Measurements from ENCODE around the gene CSNK1G1. TPM values are rescaled to one million over a fixed set of nuclear protein-coding genes. Genes with fewer than 3 reads are reported as not detected.
A peak's percentile ranks its signal among the peaks of the same experiment; 100 is the strongest.

The CSNK1G1 gene
- polyA plus RNA-seq, 1 of the 3 experiments (the other 2 are of a cell fraction): 10.2 TPM

DNA sequence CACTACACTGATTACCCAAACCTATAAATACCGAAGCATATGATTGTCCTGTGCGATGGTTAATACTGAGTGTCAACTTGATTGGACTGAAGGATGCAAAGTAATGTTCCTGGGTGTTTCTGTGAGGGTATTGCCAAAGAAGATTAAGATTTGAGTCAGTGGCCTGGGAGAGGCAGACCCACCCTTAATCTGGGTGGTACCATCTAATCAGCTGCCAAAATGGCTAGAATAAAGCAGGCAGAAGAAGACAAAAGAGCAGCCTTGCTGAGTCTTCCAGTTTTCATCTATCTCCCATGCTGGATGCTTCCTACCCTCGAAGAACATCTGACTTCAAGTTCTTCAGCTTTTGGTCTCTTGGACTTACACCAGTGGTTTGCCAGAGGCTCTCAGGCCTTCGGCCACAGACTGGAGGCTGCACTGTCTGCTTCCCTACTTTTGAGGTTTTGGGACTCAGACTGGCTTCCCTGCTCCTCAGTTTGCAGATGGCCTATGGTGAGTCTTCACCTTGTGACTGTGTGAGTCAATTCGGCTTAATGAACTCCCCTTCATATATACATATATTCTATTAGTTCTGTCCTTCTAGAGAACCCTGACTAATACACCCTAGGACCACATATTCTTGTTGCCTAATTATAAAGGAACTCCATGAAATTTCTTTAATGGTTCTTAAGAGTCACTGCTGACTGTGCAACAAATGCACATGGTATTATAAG, 31.7 kb downstream of the CSNK1G1 start:
- POLR2A ChIA-PET: no interaction called here
- Histone ChIP-seq H3K4me3 (ENCODE audit: low read depth in 2 of 2, low read length in 1 of 2) (no peak overlapping the region), H3K9me3 (no peaks in the 10 kb centered on the region), H3K9ac (no peak overlapping the region), H3K27me3 (ENCODE audit: insufficient read depth) (no peaks in the 10 kb centered on the region), H3F3A (replicated peaks; ENCODE audit: insufficient read depth) (peaks cover 12% of the 10 kb centered on the region), H4K20me1 (ENCODE audit: insufficient read depth) (peaks cover 53% of the 10 kb centered on the region), H2AFZ (ENCODE audit: low read depth) (no peak overlapping the region), H3K4me2 (no peak overlapping the region), H3K36me3 (replicated peaks in 1 of 2; ENCODE audit: control insufficient read depth in 1 of 2, insufficient read depth in 2 of 2, low read length in 1 of 2) (peaks cover 0 to 3% of the 10 kb centered on the region in 2 experiments), H3K79me2 (ENCODE audit: insufficient read depth) (peaks cover 86% of the 10 kb centered on the region), H3K4me1 (ENCODE audit: control insufficient read depth in 1 of 2, insufficient read depth in 2 of 2, low read depth in 1 of 2, low read length in 1 of 2) (no peaks in the 10 kb centered on the region), H3K27ac (ENCODE audit: low read depth in 2 of 2, low read length in 1 of 2) (no peak overlapping the region), H3K9me2 (no peaks in the 10 kb centered on the region)
- DNase-seq: no peak
- 97% methylated on average over 5 of the region's 5 CpGs for WGBS (ENCODE audit: low lambda C conversion rate)
- CTCF ChIA-PET: no interaction called here
- TF ChIP-seq FOXJ3 (CRISPR knock-in tag; IDR thresholded peaks at IDR 0.05): no peak
- no peak for TF ChIP-seq TAF1 (IDR thresholded peaks at IDR 0.05; ENCODE audit: borderline replicate concordance, low read depth, low read length)
- TF ChIP-seq, protein P1, sequence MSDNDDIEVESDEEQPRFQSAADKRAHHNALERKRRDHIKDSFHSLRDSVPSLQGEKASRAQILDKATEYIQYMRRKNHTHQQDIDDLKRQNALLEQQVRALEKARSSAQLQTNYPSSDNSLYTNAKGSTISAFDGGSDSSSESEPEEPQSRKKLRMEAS (IDR thresholded peaks at IDR 0.05; ENCODE audit: low read depth): no peak
- TF ChIP-seq, protein P2, sequence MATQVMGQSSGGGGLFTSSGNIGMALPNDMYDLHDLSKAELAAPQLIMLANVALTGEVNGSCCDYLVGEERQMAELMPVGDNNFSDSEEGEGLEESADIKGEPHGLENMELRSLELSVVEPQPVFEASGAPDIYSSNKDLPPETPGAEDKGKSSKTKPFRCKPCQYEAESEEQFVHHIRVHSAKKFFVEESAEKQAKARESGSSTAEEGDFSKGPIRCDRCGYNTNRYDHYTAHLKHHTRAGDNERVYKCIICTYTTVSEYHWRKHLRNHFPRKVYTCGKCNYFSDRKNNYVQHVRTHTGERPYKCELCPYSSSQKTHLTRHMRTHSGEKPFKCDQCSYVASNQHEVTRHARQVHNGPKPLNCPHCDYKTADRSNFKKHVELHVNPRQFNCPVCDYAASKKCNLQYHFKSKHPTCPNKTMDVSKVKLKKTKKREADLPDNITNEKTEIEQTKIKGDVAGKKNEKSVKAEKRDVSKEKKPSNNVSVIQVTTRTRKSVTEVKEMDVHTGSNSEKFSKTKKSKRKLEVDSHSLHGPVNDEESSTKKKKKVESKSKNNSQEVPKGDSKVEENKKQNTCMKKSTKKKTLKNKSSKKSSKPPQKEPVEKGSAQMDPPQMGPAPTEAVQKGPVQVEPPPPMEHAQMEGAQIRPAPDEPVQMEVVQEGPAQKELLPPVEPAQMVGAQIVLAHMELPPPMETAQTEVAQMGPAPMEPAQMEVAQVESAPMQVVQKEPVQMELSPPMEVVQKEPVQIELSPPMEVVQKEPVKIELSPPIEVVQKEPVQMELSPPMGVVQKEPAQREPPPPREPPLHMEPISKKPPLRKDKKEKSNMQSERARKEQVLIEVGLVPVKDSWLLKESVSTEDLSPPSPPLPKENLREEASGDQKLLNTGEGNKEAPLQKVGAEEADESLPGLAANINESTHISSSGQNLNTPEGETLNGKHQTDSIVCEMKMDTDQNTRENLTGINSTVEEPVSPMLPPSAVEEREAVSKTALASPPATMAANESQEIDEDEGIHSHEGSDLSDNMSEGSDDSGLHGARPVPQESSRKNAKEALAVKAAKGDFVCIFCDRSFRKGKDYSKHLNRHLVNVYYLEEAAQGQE (IDR thresholded peaks at IDR 0.05; ENCODE audit: low read depth, low read length): no peak
- no peak for TF ChIP-seq RFX5 (IDR thresholded peaks at IDR 0.05; ENCODE audit: low read length)
- TF ChIP-seq SMC3 (IDR thresholded peaks at IDR 0.05; ENCODE audit: low read depth, low read length): no peak
- no peak for TF ChIP-seq GATA2 (CRISPR knock-in tag; IDR thresholded peaks at IDR 0.05)
- no peak for TF ChIP-seq MXI1 (IDR thresholded peaks at IDR 0.05; ENCODE audit: low read depth, low read length)
- no peak for TF ChIP-seq JUND (IDR thresholded peaks at IDR 0.05)
- no peak for TF ChIP-seq FOXM1 (IDR thresholded peaks at IDR 0.05; ENCODE audit: low read depth)
- TF ChIP-seq YY1 (IDR thresholded peaks at IDR 0.05; ENCODE audit: low read depth): no peak
- TF ChIP-seq TCF12 (IDR thresholded peaks at IDR 0.05): no peak

DNA sequence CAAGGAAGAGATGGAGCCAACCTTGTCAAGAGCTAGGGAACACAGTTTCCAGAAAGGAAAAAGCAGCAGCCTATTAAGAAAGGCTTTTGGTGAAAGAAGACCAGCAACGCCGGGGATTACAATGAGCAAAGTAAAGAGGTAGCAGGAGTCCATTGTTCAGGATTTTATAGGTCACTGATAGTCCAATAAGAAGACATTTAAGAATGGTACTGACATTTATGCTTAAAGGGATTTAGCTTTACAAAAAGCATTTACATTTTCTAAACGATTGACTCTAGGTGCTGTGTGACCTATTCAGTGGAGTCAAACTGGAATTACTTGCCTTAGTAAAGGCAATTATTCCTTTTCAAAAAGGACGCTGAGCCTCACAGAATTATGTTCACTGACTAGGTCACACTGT, 40.8 kb downstream of the CSNK1G1 start:
- no peak overlapping the region for H3K4me2 ChIP-seq
- no peak overlapping the region for H3K9ac ChIP-seq
- no peaks in the 10 kb centered on the region for H3K9me3 ChIP-seq
- peaks cover 0 to 2% of the 10 kb centered on the region in 2 experiments; a peak in 1 of 4 replicates for H3K4me1 ChIP-seq (ENCODE audit: control insufficient read depth in 1 of 2, insufficient read depth in 2 of 2, low read depth in 1 of 2, low read length in 1 of 2)
- H3K4me3 ChIP-seq (ENCODE audit: low read depth in 2 of 2, low read length in 1 of 2): no peak overlapping the region
- peak overlapping the region in 1 of 2 experiments; percentile 10; a peak in 1 of 4 replicates for H3K27ac ChIP-seq (ENCODE audit: low read depth in 2 of 2, low read length in 1 of 2)
- H3K36me3 ChIP-seq (replicated peaks in 1 of 2; ENCODE audit: control insufficient read depth in 1 of 2, insufficient read depth in 2 of 2, low read length in 1 of 2): peaks cover 0 to 6% of the 10 kb centered on the region in 2 experiments
- H4K20me1 ChIP-seq (ENCODE audit: insufficient read depth): peaks cover 31% of the 10 kb centered on the region
- no peak for TF ChIP-seq TEAD4 (IDR thresholded peaks at IDR 0.05; ENCODE audit: borderline replicate concordance, insufficient read depth)
- no peak for TF ChIP-seq RFX5 (IDR thresholded peaks at IDR 0.05; ENCODE audit: low read length)
- TF ChIP-seq CHD2 (IDR thresholded peaks at IDR 0.05; ENCODE audit: low read length, partially characterized antibody): no peak
- TF ChIP-seq JUND (IDR thresholded peaks at IDR 0.05): no peak
- no peak for TF ChIP-seq MEF2A (IDR thresholded peaks at IDR 0.05; ENCODE audit: borderline replicate concordance, low read depth)
- TF ChIP-seq MXI1 (IDR thresholded peaks at IDR 0.05; ENCODE audit: low read depth, low read length): no peak
- TF ChIP-seq RAD21 (IDR thresholded peaks at IDR 0.05; ENCODE audit: low read length): no peak
- no peak for DNase-seq
- H3K9me2 ChIP-seq: no peaks in the 10 kb centered on the region
- H3K79me2 ChIP-seq (ENCODE audit: insufficient read depth): peaks cover 97% of the 10 kb centered on the region
- 78% methylated on average over 4 of the region's 4 CpGs for WGBS (ENCODE audit: low lambda C conversion rate)
- no peak overlapping the region for H2AFZ ChIP-seq (ENCODE audit: low read depth)
- ChIA-PET POLR2A (no interaction called here), CTCF (no interaction called here)
- H3K27me3 ChIP-seq (ENCODE audit: insufficient read depth): no peaks in the 10 kb centered on the region
- peaks cover 7% of the 10 kb centered on the region for H3F3A ChIP-seq (replicated peaks; ENCODE audit: insufficient read depth)

Measured in SK-N-SH (cell line).